Measurements from ENCODE around the gene VAC14.

The VAC14 gene

DNA sequence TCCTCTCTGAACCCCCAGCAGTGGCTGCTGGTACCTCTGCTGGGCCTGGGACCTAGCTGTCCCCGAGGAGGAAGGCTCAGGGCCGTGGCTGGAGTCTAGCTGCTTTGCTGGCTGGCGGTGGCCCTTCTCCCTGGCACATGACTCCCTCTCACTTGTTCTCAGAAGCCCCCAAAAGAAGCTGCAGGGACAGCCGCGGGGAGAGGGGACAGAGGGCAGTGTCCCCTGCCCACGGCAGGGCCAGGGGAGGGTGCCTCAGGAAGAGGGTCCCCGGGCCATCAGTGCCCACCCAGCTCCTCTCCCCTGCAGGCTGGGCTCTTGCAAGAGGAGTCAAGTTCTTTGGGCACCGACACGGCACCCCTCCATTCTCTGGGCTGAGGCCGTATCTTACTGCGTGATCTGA is 46.6 kb downstream of the VAC14 start:
- no peak overlapping the region for H3K4me3 ChIP-seq (ENCODE audit: low read depth, low read length)
- no peaks in the 10 kb centered on the region for H3K27me3 ChIP-seq
- TF ChIP-seq, protein P1, sequence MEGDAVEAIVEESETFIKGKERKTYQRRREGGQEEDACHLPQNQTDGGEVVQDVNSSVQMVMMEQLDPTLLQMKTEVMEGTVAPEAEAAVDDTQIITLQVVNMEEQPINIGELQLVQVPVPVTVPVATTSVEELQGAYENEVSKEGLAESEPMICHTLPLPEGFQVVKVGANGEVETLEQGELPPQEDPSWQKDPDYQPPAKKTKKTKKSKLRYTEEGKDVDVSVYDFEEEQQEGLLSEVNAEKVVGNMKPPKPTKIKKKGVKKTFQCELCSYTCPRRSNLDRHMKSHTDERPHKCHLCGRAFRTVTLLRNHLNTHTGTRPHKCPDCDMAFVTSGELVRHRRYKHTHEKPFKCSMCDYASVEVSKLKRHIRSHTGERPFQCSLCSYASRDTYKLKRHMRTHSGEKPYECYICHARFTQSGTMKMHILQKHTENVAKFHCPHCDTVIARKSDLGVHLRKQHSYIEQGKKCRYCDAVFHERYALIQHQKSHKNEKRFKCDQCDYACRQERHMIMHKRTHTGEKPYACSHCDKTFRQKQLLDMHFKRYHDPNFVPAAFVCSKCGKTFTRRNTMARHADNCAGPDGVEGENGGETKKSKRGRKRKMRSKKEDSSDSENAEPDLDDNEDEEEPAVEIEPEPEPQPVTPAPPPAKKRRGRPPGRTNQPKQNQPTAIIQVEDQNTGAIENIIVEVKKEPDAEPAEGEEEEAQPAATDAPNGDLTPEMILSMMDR (IDR thresholded peaks at IDR 0.05; ENCODE audit: low read depth, low read length): no peak
- no peaks in the 10 kb centered on the region for H3K36me3 ChIP-seq
- H3K9me3 ChIP-seq: no peaks in the 10 kb centered on the region
- DNase-seq: no peak
- H3K4me1 ChIP-seq: peaks cover 4% of the 10 kb centered on the region

- H3K4me3 ChIP-seq (ENCODE audit: low read depth, low read length): no peak overlapping the region
- H3K27me3 ChIP-seq: no peaks in the 10 kb centered on the region
- no peaks in the 10 kb centered on the region for H3K9me3 ChIP-seq
- TF ChIP-seq, protein P1 (IDR thresholded peaks at IDR 0.05; ENCODE audit: low read depth, low read length): no peak
- DNase-seq: no peak
- peaks cover 4% of the 10 kb centered on the region for H3K4me1 ChIP-seq
- no peaks in the 10 kb centered on the region for H3K36me3 ChIP-seq
These were observed 47.1 kb downstream of the VAC14 start for GRCh38 chr16:70753694-70754325.

- Histone ChIP-seq H3K27me3 (no peaks in the 10 kb centered on the region), H3K9me3 (no peaks in the 10 kb centered on the region), H3K4me3 (ENCODE audit: low read depth, low read length) (no peak overlapping the region), H3K36me3 (no peaks in the 10 kb centered on the region), H3K4me1 (peaks cover 4% of the 10 kb centered on the region)
- DNase-seq: no peak
- TF ChIP-seq, protein P1 (IDR thresholded peaks at IDR 0.05; ENCODE audit: low read depth, low read length): no peak
These were observed 47.7 kb downstream of the VAC14 start for GRCh38 chr16:70753228-70753627.

DNA sequence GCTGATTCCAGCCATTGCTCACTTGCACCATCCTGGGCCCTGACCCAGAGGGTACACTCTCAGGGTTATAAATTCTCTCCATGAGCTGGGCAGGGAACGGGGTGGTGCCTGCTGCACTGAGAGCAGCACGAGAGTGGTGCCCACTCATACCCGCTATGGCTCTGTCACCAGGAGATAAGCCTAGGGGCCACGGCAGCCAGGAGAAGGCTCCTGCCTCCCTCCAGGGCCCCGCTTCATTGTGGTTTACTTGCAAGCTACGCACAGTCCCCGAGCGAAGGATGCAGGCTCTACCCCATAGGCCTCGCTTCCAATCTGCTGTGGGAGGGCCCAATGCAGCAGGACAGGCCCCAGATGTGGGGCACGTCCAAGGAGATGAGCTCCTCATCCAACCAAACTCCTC is 48.5 kb downstream of the VAC14 start:
- TF ChIP-seq, protein P1 (IDR thresholded peaks at IDR 0.05; ENCODE audit: low read depth, low read length): no peak
- DNase-seq: no peak
- peaks cover 4% of the 10 kb centered on the region for H3K4me1 ChIP-seq

DNA sequence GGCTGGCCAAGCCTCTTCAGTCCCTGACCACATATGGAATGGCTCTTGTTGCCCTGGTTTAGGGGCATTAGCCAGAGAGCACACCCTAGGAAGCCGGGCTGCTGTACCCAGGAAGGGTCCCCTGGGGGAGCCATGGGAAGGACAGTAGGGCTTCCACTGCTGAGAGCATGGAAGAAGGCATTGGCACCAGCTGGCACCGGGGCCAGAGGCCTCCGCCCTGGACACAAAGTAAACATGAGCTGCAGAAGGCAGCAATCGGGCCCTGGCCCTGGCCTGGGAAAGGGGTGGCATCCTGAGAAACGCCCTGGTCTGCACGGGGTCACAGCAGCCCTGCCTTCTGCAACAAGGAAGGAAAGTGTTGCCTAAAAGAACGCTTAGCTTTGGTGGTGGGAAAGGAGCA is 49.4 kb downstream of the VAC14 start:
- Histone ChIP-seq H3K4me1 (peaks cover 4% of the 10 kb centered on the region), H3K36me3 (no peaks in the 10 kb centered on the region), H3K9me3 (no peaks in the 10 kb centered on the region), H3K4me3 (ENCODE audit: low read depth, low read length) (no peak overlapping the region), H3K27me3 (no peaks in the 10 kb centered on the region)
- TF ChIP-seq, protein P1 (IDR thresholded peaks at IDR 0.05; ENCODE audit: low read depth, low read length): no peak
- no peak for DNase-seq

More for the DNA sequence above, 48.5 kb downstream of the VAC14 start:
- H3K27me3 ChIP-seq: no peaks in the 10 kb centered on the region
- no peak overlapping the region for H3K4me3 ChIP-seq (ENCODE audit: low read depth, low read length)
- H3K36me3 ChIP-seq: no peaks in the 10 kb centered on the region
- no peaks in the 10 kb centered on the region for H3K9me3 ChIP-seq

DNA sequence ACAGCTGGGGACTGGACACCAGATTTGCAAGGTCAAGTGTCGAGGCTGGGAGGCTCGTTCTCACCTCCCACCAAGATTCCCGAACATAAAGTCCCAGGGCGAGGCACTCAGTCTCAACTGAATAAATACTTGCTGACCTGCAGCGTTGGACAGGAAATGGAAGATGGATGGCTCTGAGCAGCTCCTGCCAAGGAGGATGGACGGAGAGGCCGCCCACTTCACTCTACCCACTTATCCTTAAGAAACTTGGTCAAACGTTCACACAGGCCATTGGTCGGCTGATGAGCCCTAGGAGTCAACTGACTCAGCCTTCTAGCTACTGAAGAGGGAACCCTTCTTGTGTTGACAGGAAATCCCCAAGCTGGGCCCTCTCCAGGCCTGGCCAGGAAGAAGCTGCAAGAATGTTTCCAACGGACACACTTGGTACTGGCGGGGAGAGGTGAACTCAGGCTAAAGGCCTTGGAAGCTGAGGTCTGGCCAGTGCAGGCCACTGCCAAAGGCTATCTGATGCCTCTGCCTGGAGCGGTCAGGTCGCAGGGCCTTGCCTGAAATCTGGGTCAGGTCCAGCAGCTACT is 50.0 kb downstream of the VAC14 start:
- TF ChIP-seq, protein P1 (IDR thresholded peaks at IDR 0.05; ENCODE audit: low read depth, low read length): no peak
- Histone ChIP-seq H3K9me3 (no peaks in the 10 kb centered on the region), H3K4me3 (ENCODE audit: low read depth, low read length) (no peak overlapping the region), H3K27me3 (no peaks in the 10 kb centered on the region), H3K36me3 (no peaks in the 10 kb centered on the region), H3K4me1 (peaks cover 4% of the 10 kb centered on the region)
- no peak for DNase-seq

Measured in BE2C (cell line).